SK-N-SH (cell line): ENCODE data around the gene ZNF184. TPM values are rescaled to one million over a fixed set of nuclear protein-coding genes. Genes with fewer than 3 reads are reported as not detected.

Source experiments
- CTCF ChIA-PET: fragments of 300-600, 350-600 bp; formaldehyde crosslinking; extraction: SDS; loops from one replicate; lab custom pipeline; 2021; lab: Yijun Ruan, JAX
- POLR2A ChIA-PET: fragments of 350-600 bp; sonication (Branson Sonifier 250); formaldehyde crosslinking; extraction: SDS; loops from one replicate; lab custom pipeline; 2020; ENCODE audit warnings: antibody characterized with exemption, inconsistent platforms; lab: Yijun Ruan, JAX
- DNase-seq: peaks from one replicate; pipeline ENCODE4 v3.0.0; 2012
- H2AFZ ChIP-seq: fragments of 200-600 bp; sonication (generic); 2 replicates; pipeline ENCODE4 v1.8.1; 2016; ENCODE audit warnings: antibody characterized with exemption, mild to moderate bottlenecking, low read depth
- H3F3A ChIP-seq: fragments of 200-600 bp; sonication (generic); replicated peaks from 2 replicates; pipeline ENCODE3; 2016; ENCODE audit warnings: antibody characterized with exemption, mild to moderate bottlenecking; ENCODE audit not compliant: insufficient read depth
- H3K27ac ChIP-seq, 2 experiments: fragments of 200-500 bp in 1 of 2; fragments of 200-600 bp in 1 of 2; sonication (Bioruptor generic) in 1 of 2; sonication (generic), shearing (Covaris generic) in 1 of 2; 2 replicates each; pipeline versions ENCODE4 v1.5.1 to v1.6.1; 2014 to 2016; ENCODE audit warnings: low read depth in 2 of 2, inconsistent platforms in 1 of 2, low read length in 1 of 2, mild to moderate bottlenecking in 1 of 2, mixed read lengths in 1 of 2
- H3K27me3 ChIP-seq: fragments of 200-600 bp; sonication (generic), shearing (Covaris generic); 2 replicates; pipeline ENCODE4 v1.6.1; 2016; ENCODE audit warnings: mixed run types; ENCODE audit not compliant: insufficient read depth
- H3K36me3 ChIP-seq, 2 experiments: fragments of 200-500 bp in 1 of 2; fragments of 200-600 bp in 1 of 2; sonication (Bioruptor generic) in 1 of 2; sonication (generic) in 1 of 2; replicated peaks in 1 of 2; 2 replicates each; pipeline versions ENCODE3 to v1.5.1; 2014 to 2016; ENCODE audit warnings: low read length in 1 of 2, mild to moderate bottlenecking in 1 of 2; ENCODE audit not compliant: insufficient read depth in 2 of 2, control insufficient read depth in 1 of 2
- H3K4me1 ChIP-seq, 2 experiments: fragments of 200-500 bp in 1 of 2; fragments of 200-600 bp in 1 of 2; sonication (Bioruptor generic) in 1 of 2; sonication (generic), shearing (Covaris generic) in 1 of 2; 2 replicates each; pipeline versions ENCODE4 v1.5.1 to v1.6.1; 2014 to 2016; ENCODE audit warnings: low read depth in 1 of 2, low read length in 1 of 2, mixed run types in 1 of 2; ENCODE audit not compliant: insufficient read depth in 2 of 2, control insufficient read depth in 1 of 2
- H3K4me2 ChIP-seq: fragments of 200-600 bp; sonication (generic), shearing (Covaris generic); 2 replicates; pipeline ENCODE4 v1.6.1; 2017; ENCODE audit warnings: mixed run types
- H3K4me3 ChIP-seq, 2 experiments: fragments of 200-500 bp in 1 of 2; fragments of 200-600 bp in 1 of 2; sonication (Bioruptor generic) in 1 of 2; sonication (generic), shearing (Covaris generic) in 1 of 2; 2 replicates each; pipeline versions ENCODE4 v1.5.1 to v1.8.1; 2014 to 2016; ENCODE audit warnings: low read depth in 2 of 2, inconsistent platforms in 1 of 2, low read length in 1 of 2, mild to moderate bottlenecking in 1 of 2, mixed read lengths in 1 of 2, moderate library complexity in 1 of 2
- H3K79me2 ChIP-seq: fragments of 200-600 bp; sonication (generic); 2 replicates; pipeline ENCODE4 v1.8.1; 2017; ENCODE audit warnings: mild to moderate bottlenecking; ENCODE audit not compliant: insufficient read depth
- H3K9ac ChIP-seq: fragments of 200-600 bp; sonication (generic); 2 replicates; pipeline ENCODE4 v1.6.1; 2017; ENCODE audit warnings: mixed run types
- H3K9me2 ChIP-seq: fragments of 200-600 bp; sonication (generic); 2 replicates; pipeline ENCODE4 v1.6.1; 2017; ENCODE audit warnings: mixed run types
- H3K9me3 ChIP-seq: fragments of 200-600 bp; sonication (generic); 2 replicates; pipeline ENCODE4 v1.6.1; 2017; ENCODE audit warnings: mixed run types, mild to moderate bottlenecking, moderate library complexity
- H4K20me1 ChIP-seq: fragments of 200-600 bp; sonication (generic); 2 replicates; pipeline ENCODE4 v1.6.1; 2017; ENCODE audit warnings: mild to moderate bottlenecking, mixed run types; ENCODE audit not compliant: insufficient read depth
- EP300 ChIP-seq, 2 experiments: IDR thresholded peaks; 2 replicates each; pipeline versions ENCODE4 v1.4.0 to v1.6.1; 2012; ENCODE audit warnings: borderline replicate concordance in 1 of 2, low read depth in 1 of 2, low read length in 1 of 2
- FOSL2 ChIP-seq: IDR thresholded peaks from 2 replicates; pipeline ENCODE4 v1.4.0; 2012; ENCODE audit warnings: low read depth, mild to moderate bottlenecking, moderate library complexity, borderline replicate concordance
- FOXM1 ChIP-seq: IDR thresholded peaks from 2 replicates; pipeline ENCODE4 v1.4.0; 2012; ENCODE audit warnings: low read depth, mild to moderate bottlenecking
- GABPA ChIP-seq: IDR thresholded peaks from 2 replicates; pipeline ENCODE4 v1.4.0; 2012; ENCODE audit warnings: low read depth, mild to moderate bottlenecking
- GATA2 ChIP-seq: sonication (generic); formaldehyde crosslinking; IDR thresholded peaks from 2 replicates; pipeline ENCODE4 v1.5.0; 2020; ENCODE audit warnings: mild to moderate bottlenecking, missing genetic modification reagents
- IRF3 ChIP-seq: fragments of 150-350 bp; IDR thresholded peaks from 2 replicates; pipeline ENCODE4 v1.6.1; 2016; ENCODE audit warnings: mild to moderate bottlenecking, low read depth, low read length
- JUND ChIP-seq: IDR thresholded peaks from 2 replicates; pipeline ENCODE4 v1.4.0; 2012
- MXI1 ChIP-seq: IDR thresholded peaks from 2 replicates; pipeline ENCODE4 v1.6.1; 2012; ENCODE audit warnings: mild to moderate bottlenecking, low read depth, low read length, improper control_type of control experiment
- NFIC ChIP-seq: IDR thresholded peaks from 2 replicates; pipeline ENCODE4 v1.4.0; 2012; ENCODE audit warnings: borderline replicate concordance
- NRF1 ChIP-seq: IDR thresholded peaks from 2 replicates; pipeline ENCODE4 v1.6.1; 2012; ENCODE audit warnings: low read depth, mild to moderate bottlenecking, low read length
- PBX3 ChIP-seq: IDR thresholded peaks from 2 replicates; pipeline ENCODE4; 2012
- RCOR1 ChIP-seq: fragments of 150-350 bp; IDR thresholded peaks from 2 replicates; pipeline ENCODE4 v1.6.1; 2017; ENCODE audit warnings: antibody characterized with exemption, low read length
- REST ChIP-seq: IDR thresholded peaks from 2 replicates; pipeline ENCODE4 v1.6.1; 2012; ENCODE audit warnings: mild to moderate bottlenecking, low read depth, low read length, moderate library complexity
- RFX5 ChIP-seq: IDR thresholded peaks from 2 replicates; pipeline ENCODE4 v1.6.1; 2012; ENCODE audit warnings: mild to moderate bottlenecking, improper control_type of control experiment, low read length
- RXRA ChIP-seq: IDR thresholded peaks from 2 replicates; pipeline ENCODE4 v1.4.0; 2012; ENCODE audit warnings: low read depth, mild to moderate bottlenecking, borderline replicate concordance
- SIN3A ChIP-seq: IDR thresholded peaks from 2 replicates; pipeline ENCODE4 v1.6.1; 2012; ENCODE audit warnings: low read depth, mild to moderate bottlenecking, low read length, moderate library complexity, borderline replicate concordance
- TCF12 ChIP-seq: IDR thresholded peaks from 2 replicates; pipeline ENCODE4 v1.4.0; 2012
- USF1 ChIP-seq: IDR thresholded peaks from 2 replicates; pipeline ENCODE4 v1.4.0; 2012; ENCODE audit warnings: low read depth, borderline replicate concordance
- WGBS: methylation state at CpG from one replicate; pipeline ENCODE4 v1.1.6; 2017; ENCODE audit warnings: low lambda C conversion rate; 5-methylcytosine and 5-hydroxymethylcytosine counted together
- polyA plus RNA-seq, 3 experiments: library from polyadenylated mRNA; depleted of rRNA; stranded (reverse); fragments of >200 nt; gene quantifications; 2 replicates each; pipeline ENCODE4 v1.2.3, GENCODE V29; 2012

Gene ZNF184
- polyA plus RNA-seq, 1 of the 3 experiments (the other 2 are of a cell fraction): 1.6 TPM

- POLR2A ChIA-PET: no interaction called here
- TF ChIP-seq IRF3 (no peak), GABPA (no peak), RXRA (no peak), RFX5 (no peak), NFIC (no peak), RCOR1 (no peak), USF1 (no peak), GATA2 (CRISPR knock-in tag) (no peak), JUND (no peak), FOXM1 (no peak), NRF1 (no peak)
- Histone ChIP-seq H3K4me3 (no peak overlapping the region), H3K9me2 (no peaks in the 10 kb centered on the region), H3K9ac (no peak overlapping the region), H2AFZ (no peak overlapping the region), H3K27me3 (peaks cover 26% of the 10 kb centered on the region), H3K27ac (no peak overlapping the region), H3K4me2 (no peak overlapping the region), H4K20me1 (no peaks in the 10 kb centered on the region), H3K36me3 (no peaks in the 10 kb centered on the region), H3F3A (peaks cover 2% of the 10 kb centered on the region), H3K9me3 (no peaks in the 10 kb centered on the region), H3K79me2 (no peaks in the 10 kb centered on the region), H3K4me1 (peaks cover 0 to 3% of the 10 kb centered on the region in 2 experiments; a peak in 1 of 4 replicates)
- no peak for DNase-seq
- CTCF ChIA-PET: interaction anchor here (1.4 kb wide), 1 partner anchor 24 kb away, joined by 5 read pairs; no protein-coding TSS in a partner anchor
- 14% methylated on average over 1 of the region's 1 CpG for WGBS
Measured at GRCh38 chr6:27494103-27494502, 21.2 kb upstream of the ZNF184 start.

- H4K20me1 ChIP-seq: no peaks in the 10 kb centered on the region
- ChIA-PET POLR2A (no interaction called here), CTCF (no interaction called here)
- H3K27me3 ChIP-seq: peaks cover 26% of the 10 kb centered on the region
- 8% methylated on average over 2 of the region's 2 CpGs for WGBS
- no peak for DNase-seq
- H3K79me2 ChIP-seq: no peaks in the 10 kb centered on the region
- H3K36me3 ChIP-seq: no peaks in the 10 kb centered on the region
- H3K9ac ChIP-seq: no peak overlapping the region
- no peaks in the 10 kb centered on the region for H3K9me2 ChIP-seq
- H3K27ac ChIP-seq: no peak overlapping the region
- H3F3A ChIP-seq: peaks cover 2% of the 10 kb centered on the region
- no peak overlapping the region for H3K4me2 ChIP-seq
- H2AFZ ChIP-seq: no peak overlapping the region
- H3K4me1 ChIP-seq: peaks cover 0 to 3% of the 10 kb centered on the region in 2 experiments; a peak in 1 of 4 replicates
- no peaks in the 10 kb centered on the region for H3K9me3 ChIP-seq
- no peak overlapping the region for H3K4me3 ChIP-seq
- TF ChIP-seq GABPA: no peak
- no peak for TF ChIP-seq SIN3A
- no peak for TF ChIP-seq NRF1
- no peak for TF ChIP-seq JUND
- no peak for TF ChIP-seq RXRA
- TF ChIP-seq TCF12: no peak
- no peak for TF ChIP-seq FOSL2
- TF ChIP-seq RFX5: no peak
- TF ChIP-seq REST: no peak
- no peak for TF ChIP-seq USF1
- TF ChIP-seq PBX3: no peak
- no peak for TF ChIP-seq EP300 (IDR thresholded peaks at IDR 0.05; ENCODE audit: borderline replicate concordance in 1 of 2, low read depth in 1 of 2, low read length in 1 of 2)
- TF ChIP-seq MXI1: no peak
- TF ChIP-seq IRF3: no peak
Measured at GRCh38 chr6:27492631-27493190, 19.8 kb upstream of the ZNF184 start.
